ENCODE results near the gene NPTX1.

NPTX1 gene

GRCh38 chr17:80424878-80425765, 51.3 kb downstream of the NPTX1 start:
- no peak overlapping the region for H4K91ac ChIP-seq (ENCODE audit: low read length)
- H2BK12ac ChIP-seq (ENCODE audit: low read length in 2 of 2) = no peak overlapping the region
- peaks cover 5% of the 10 kb centered on the region for H3K79me1 ChIP-seq (replicated peaks; ENCODE audit: low read length, poor library complexity, severe bottlenecking)
- H4K8ac ChIP-seq (ENCODE audit: low read length) = no peak overlapping the region
- DNase-seq = no peak
- H3K4me3 ChIP-seq (ENCODE audit: insufficient read depth in 1 of 2, low read depth in 1 of 2, low read length in 2 of 2) = no peak overlapping the region
- H2BK15ac ChIP-seq (ENCODE audit: low read depth, poor library complexity, severe bottlenecking) = no peak overlapping the region
- H3K4me2 ChIP-seq (ENCODE audit: low read length, poor library complexity, severe bottlenecking) = no peak overlapping the region
- no peak overlapping the region for H3K4ac ChIP-seq (ENCODE audit: low read depth in 1 of 2, low read length in 2 of 2)
- no peak overlapping the region for H2AK5ac ChIP-seq (ENCODE audit: low read length, severe bottlenecking)
- no peak overlapping the region for H3K27ac ChIP-seq (ENCODE audit: low read length, poor library complexity, severe bottlenecking)
- H3K9me3 ChIP-seq (ENCODE audit: control insufficient read depth, low read length) = no peaks in the 10 kb centered on the region
- H2BK5ac ChIP-seq (ENCODE audit: low read depth, low read length, poor library complexity, severe bottlenecking) = no peak overlapping the region
- no peak overlapping the region for H2BK120ac ChIP-seq (ENCODE audit: low read depth, low read length)
- H3K18ac ChIP-seq (ENCODE audit: low read depth in 1 of 2, low read length in 2 of 2) = no peak overlapping the region
- 85% methylated on average over 27 of the region's 27 CpGs for WGBS
- no peak overlapping the region for H2AFZ ChIP-seq (ENCODE audit: low read depth, low read length)
- H3K23ac ChIP-seq (ENCODE audit: low read length in 2 of 2) = no peak overlapping the region
- H3K14ac ChIP-seq (ENCODE audit: low read length in 2 of 2) = peak overlapping the region in 1 of 2 experiments; percentile 18
- peaks cover 0 to 8% of the 10 kb centered on the region in 2 experiments for H3K27me3 ChIP-seq (ENCODE audit: control insufficient read depth in 1 of 2, insufficient read depth in 1 of 2, low read length in 2 of 2)
- no peak overlapping the region for H3K9ac ChIP-seq (ENCODE audit: low read length)
- H3K36me3 ChIP-seq (ENCODE audit: control insufficient read depth in 1 of 2, insufficient read depth in 2 of 2, low read depth in 1 of 2, low read length in 2 of 2) = peaks cover 13 to 19% of the 10 kb centered on the region in 2 experiments
- H3K4me1 ChIP-seq (ENCODE audit: control insufficient read depth, insufficient read depth, low read depth, low read length) = peaks cover 8% of the 10 kb centered on the region

DNA sequence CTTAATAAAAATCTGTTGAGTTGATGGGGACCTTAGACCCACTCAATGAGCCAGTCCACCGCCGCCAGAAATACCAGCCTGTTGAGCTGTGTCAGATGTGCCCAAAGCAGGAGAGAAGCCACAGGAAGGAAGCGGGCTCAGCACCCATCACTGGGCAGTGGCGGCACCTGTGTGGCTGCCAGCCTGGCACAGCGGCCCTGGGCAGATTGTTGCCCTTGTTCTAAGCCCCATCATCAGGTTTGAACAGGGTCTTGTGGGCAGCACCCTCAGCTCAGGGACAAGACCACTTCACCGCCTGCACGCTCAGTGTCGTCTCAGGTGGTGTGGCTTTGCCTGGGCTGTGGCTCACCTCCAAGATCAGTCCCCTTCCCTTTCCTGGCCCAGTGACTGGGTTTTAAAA, 52.1 kb downstream of the NPTX1 start:
- no peak overlapping the region for H3K4me2 ChIP-seq (ENCODE audit: low read length, poor library complexity, severe bottlenecking)
- no peak overlapping the region for H3K27ac ChIP-seq (ENCODE audit: low read length, poor library complexity, severe bottlenecking)
- no peak overlapping the region for H2BK15ac ChIP-seq (ENCODE audit: low read depth, poor library complexity, severe bottlenecking)
- peaks cover 8% of the 10 kb centered on the region for H3K4me1 ChIP-seq (ENCODE audit: control insufficient read depth, insufficient read depth, low read depth, low read length)
- peaks cover 5% of the 10 kb centered on the region for H3K79me1 ChIP-seq (replicated peaks; ENCODE audit: low read length, poor library complexity, severe bottlenecking)
- no peak overlapping the region for H3K4me3 ChIP-seq (ENCODE audit: insufficient read depth in 1 of 2, low read depth in 1 of 2, low read length in 2 of 2)
- no peak overlapping the region for H3K18ac ChIP-seq (ENCODE audit: low read depth in 1 of 2, low read length in 2 of 2)
- DNase-seq = no peak
- H2BK12ac ChIP-seq (ENCODE audit: low read length in 2 of 2) = no peak overlapping the region
- no peak overlapping the region for H2BK5ac ChIP-seq (ENCODE audit: low read depth, low read length, poor library complexity, severe bottlenecking)
- no peak overlapping the region for H4K8ac ChIP-seq (ENCODE audit: low read length)
- no peak overlapping the region for H3K9ac ChIP-seq (ENCODE audit: low read length)
- no peaks in the 10 kb centered on the region for H3K9me3 ChIP-seq (ENCODE audit: control insufficient read depth, low read length)
- H2BK120ac ChIP-seq (ENCODE audit: low read depth, low read length) = no peak overlapping the region
- H3K14ac ChIP-seq (ENCODE audit: low read length in 2 of 2) = no peak overlapping the region
- peaks cover 15 to 22% of the 10 kb centered on the region in 2 experiments for H3K36me3 ChIP-seq (ENCODE audit: control insufficient read depth in 1 of 2, insufficient read depth in 2 of 2, low read depth in 1 of 2, low read length in 2 of 2)
- H3K4ac ChIP-seq (ENCODE audit: low read depth in 1 of 2, low read length in 2 of 2) = no peak overlapping the region
- H4K91ac ChIP-seq (ENCODE audit: low read length) = no peak overlapping the region
- H2AFZ ChIP-seq (ENCODE audit: low read depth, low read length) = no peak overlapping the region
- WGBS = 94% methylated on average over 8 of the region's 8 CpGs
- no peak overlapping the region for H3K23ac ChIP-seq (ENCODE audit: low read length in 2 of 2)
- H3K27me3 ChIP-seq (ENCODE audit: control insufficient read depth in 1 of 2, insufficient read depth in 1 of 2, low read length in 2 of 2) = peaks cover 0 to 8% of the 10 kb centered on the region in 2 experiments
- no peak overlapping the region for H2AK5ac ChIP-seq (ENCODE audit: low read length, severe bottlenecking)

- no peak overlapping the region for H3K14ac ChIP-seq (ENCODE audit: low read length in 2 of 2)
- H3K27me3 ChIP-seq (ENCODE audit: control insufficient read depth in 1 of 2, insufficient read depth in 1 of 2, low read length in 2 of 2) = peaks cover 0 to 8% of the 10 kb centered on the region in 2 experiments
- H2BK15ac ChIP-seq (ENCODE audit: low read depth, poor library complexity, severe bottlenecking) = no peak overlapping the region
- H3K9me3 ChIP-seq (ENCODE audit: control insufficient read depth, low read length) = no peaks in the 10 kb centered on the region
- H3K18ac ChIP-seq (ENCODE audit: low read depth in 1 of 2, low read length in 2 of 2) = no peak overlapping the region
- peaks cover 17 to 19% of the 10 kb centered on the region in 2 experiments for H3K36me3 ChIP-seq (ENCODE audit: control insufficient read depth in 1 of 2, insufficient read depth in 2 of 2, low read depth in 1 of 2, low read length in 2 of 2)
- H3K4ac ChIP-seq (ENCODE audit: low read depth in 1 of 2, low read length in 2 of 2) = no peak overlapping the region
- H4K8ac ChIP-seq (ENCODE audit: low read length) = no peak overlapping the region
- H2BK120ac ChIP-seq (ENCODE audit: low read depth, low read length) = no peak overlapping the region
- H4K91ac ChIP-seq (ENCODE audit: low read length) = no peak overlapping the region
- no peak overlapping the region for H2AK5ac ChIP-seq (ENCODE audit: low read length, severe bottlenecking)
- H3K4me1 ChIP-seq (ENCODE audit: control insufficient read depth, insufficient read depth, low read depth, low read length) = peaks cover 8% of the 10 kb centered on the region
- H3K23ac ChIP-seq (ENCODE audit: low read length in 2 of 2) = no peak overlapping the region
- no peak overlapping the region for H3K4me3 ChIP-seq (ENCODE audit: insufficient read depth in 1 of 2, low read depth in 1 of 2, low read length in 2 of 2)
- H2BK12ac ChIP-seq (ENCODE audit: low read length in 2 of 2) = no peak overlapping the region
- DNase-seq = no peak
- peaks cover 5% of the 10 kb centered on the region for H3K79me1 ChIP-seq (replicated peaks; ENCODE audit: low read length, poor library complexity, severe bottlenecking)
- no peak overlapping the region for H2AFZ ChIP-seq (ENCODE audit: low read depth, low read length)
- H2BK5ac ChIP-seq (ENCODE audit: low read depth, low read length, poor library complexity, severe bottlenecking) = no peak overlapping the region
- no peak overlapping the region for H3K27ac ChIP-seq (ENCODE audit: low read length, poor library complexity, severe bottlenecking)
- H3K9ac ChIP-seq (ENCODE audit: low read length) = no peak overlapping the region
- H3K4me2 ChIP-seq (ENCODE audit: low read length, poor library complexity, severe bottlenecking) = no peak overlapping the region
- WGBS = 91% methylated on average over 12 of the region's 13 CpGs
Observed at GRCh38 chr17:80423536-80424225, 52.7 kb downstream of the NPTX1 start.

- H3K9ac ChIP-seq (ENCODE audit: low read length) = no peak overlapping the region
- 89% methylated on average over 20 of the region's 20 CpGs for WGBS
Observed at GRCh38 chr17:80422981-80423380, 53.4 kb downstream of the NPTX1 start.

More at GRCh38 chr17:80422981-80423380, 53.4 kb downstream of the NPTX1 start:
- H3K23ac ChIP-seq (ENCODE audit: low read length in 2 of 2) = no peak overlapping the region
- no peak overlapping the region for H4K91ac ChIP-seq (ENCODE audit: low read length)
- H2AK5ac ChIP-seq (ENCODE audit: low read length, severe bottlenecking) = no peak overlapping the region
- no peak overlapping the region for H3K4me2 ChIP-seq (ENCODE audit: low read length, poor library complexity, severe bottlenecking)
- H2BK12ac ChIP-seq (ENCODE audit: low read length in 2 of 2) = no peak overlapping the region
- peaks cover 16 to 26% of the 10 kb centered on the region in 2 experiments for H3K36me3 ChIP-seq (ENCODE audit: control insufficient read depth in 1 of 2, insufficient read depth in 2 of 2, low read depth in 1 of 2, low read length in 2 of 2)
- H3K4me3 ChIP-seq (ENCODE audit: insufficient read depth in 1 of 2, low read depth in 1 of 2, low read length in 2 of 2) = no peak overlapping the region
- peaks cover 11% of the 10 kb centered on the region for H3K79me1 ChIP-seq (replicated peaks; ENCODE audit: low read length, poor library complexity, severe bottlenecking)
- H2BK15ac ChIP-seq (ENCODE audit: low read depth, poor library complexity, severe bottlenecking) = no peak overlapping the region
- peaks cover 0 to 8% of the 10 kb centered on the region in 2 experiments for H3K27me3 ChIP-seq (ENCODE audit: control insufficient read depth in 1 of 2, insufficient read depth in 1 of 2, low read length in 2 of 2)
- no peak overlapping the region for H4K8ac ChIP-seq (ENCODE audit: low read length)
- DNase-seq = no peak
- H3K18ac ChIP-seq (ENCODE audit: low read depth in 1 of 2, low read length in 2 of 2) = no peak overlapping the region
- no peak overlapping the region for H2AFZ ChIP-seq (ENCODE audit: low read depth, low read length)
- no peaks in the 10 kb centered on the region for H3K9me3 ChIP-seq (ENCODE audit: control insufficient read depth, low read length)
- peaks cover 8% of the 10 kb centered on the region for H3K4me1 ChIP-seq (ENCODE audit: control insufficient read depth, insufficient read depth, low read depth, low read length)
- H3K4ac ChIP-seq (ENCODE audit: low read depth in 1 of 2, low read length in 2 of 2) = no peak overlapping the region
- H2BK120ac ChIP-seq (ENCODE audit: low read depth, low read length) = no peak overlapping the region
- H2BK5ac ChIP-seq (ENCODE audit: low read depth, low read length, poor library complexity, severe bottlenecking) = no peak overlapping the region
- H3K14ac ChIP-seq (ENCODE audit: low read length in 2 of 2) = peak overlapping the region in 1 of 2 experiments; percentile 36
- H3K27ac ChIP-seq (ENCODE audit: low read length, poor library complexity, severe bottlenecking) = no peak overlapping the region

Measured in mesenchymal stem cell (in vitro differentiated cells and primary cell).